Measurements from ENCODE around the gene UGT3A2.
A peak's percentile ranks its signal among the peaks of the same experiment; 100 is the strongest.

Gene UGT3A2

GRCh38 chr5:36066540-36067210 is at the start of gene UGT3A2:
UGT3A2 (minus strand) TSS chr5:36066882; CDS start chr5:36066789, 93 bp downstream.
- no peak for DNase-seq

DNA sequence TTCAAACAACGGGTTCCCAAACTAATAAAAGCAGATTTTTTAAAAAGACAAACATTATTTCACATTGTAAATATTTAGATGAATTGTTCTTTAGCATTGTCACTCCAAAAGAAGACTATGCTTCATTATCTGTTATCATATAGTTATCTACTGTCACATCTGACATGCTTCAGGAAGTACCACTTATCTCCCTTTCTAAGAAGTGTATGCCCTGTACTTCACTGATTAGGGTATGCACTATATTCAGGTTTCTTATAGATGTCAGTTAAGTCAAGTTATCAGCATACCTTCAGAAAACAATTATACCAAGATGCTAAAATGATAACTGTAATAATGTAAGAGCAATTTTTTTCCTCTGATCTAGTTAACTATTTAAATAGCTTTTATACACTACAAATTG is 44.6 kb upstream of the UGT3A2 start:
- DNase-seq = no peak

GRCh38 chr5:36108758-36109460 is 42.2 kb upstream of the UGT3A2 start:
- DNase-seq = no peak

GRCh38 chr5:36105819-36106218 is 39.1 kb upstream of the UGT3A2 start:
- DNase-seq = no peak

DNA sequence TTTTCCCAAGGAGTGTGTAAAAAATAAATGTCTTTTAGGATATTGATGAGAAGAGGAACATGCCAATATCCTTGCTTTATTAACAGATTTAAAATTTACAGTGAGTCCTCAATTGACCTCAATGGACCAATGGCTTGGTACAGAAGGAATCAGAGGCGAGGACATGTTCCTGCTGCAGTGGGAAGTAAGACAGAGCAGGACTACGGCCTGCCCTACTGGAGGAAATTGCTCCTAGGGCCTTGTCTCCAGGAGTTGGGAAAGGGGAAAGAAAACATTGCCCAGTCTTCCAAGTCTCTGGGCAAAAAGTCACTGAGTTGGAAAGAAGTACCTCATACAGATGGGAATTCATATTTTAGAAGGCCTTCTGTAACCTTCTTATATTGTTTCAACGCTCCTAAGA is 33.1 kb upstream of the UGT3A2 start:
- DNase-seq = no peak

DNA sequence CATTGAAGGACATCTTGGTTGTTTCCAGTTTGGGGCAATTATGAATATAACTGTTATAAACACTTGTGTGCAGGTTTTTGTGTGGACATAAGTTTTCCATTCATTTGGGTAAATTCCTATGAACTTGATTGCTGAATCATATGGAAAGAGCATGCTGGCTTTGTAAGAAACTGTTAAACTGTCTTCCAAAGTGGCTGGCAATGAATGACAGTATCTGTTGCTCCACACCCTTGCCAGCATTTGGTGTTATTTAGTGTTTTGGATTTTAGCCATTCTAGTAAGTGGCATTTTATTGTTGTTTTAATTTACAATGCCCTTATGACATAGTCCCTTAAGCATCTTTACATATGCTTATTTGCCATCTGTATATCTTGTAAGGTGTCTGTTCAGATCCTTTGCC is 29.8 kb upstream of the UGT3A2 start:
- no peak for DNase-seq

DNA sequence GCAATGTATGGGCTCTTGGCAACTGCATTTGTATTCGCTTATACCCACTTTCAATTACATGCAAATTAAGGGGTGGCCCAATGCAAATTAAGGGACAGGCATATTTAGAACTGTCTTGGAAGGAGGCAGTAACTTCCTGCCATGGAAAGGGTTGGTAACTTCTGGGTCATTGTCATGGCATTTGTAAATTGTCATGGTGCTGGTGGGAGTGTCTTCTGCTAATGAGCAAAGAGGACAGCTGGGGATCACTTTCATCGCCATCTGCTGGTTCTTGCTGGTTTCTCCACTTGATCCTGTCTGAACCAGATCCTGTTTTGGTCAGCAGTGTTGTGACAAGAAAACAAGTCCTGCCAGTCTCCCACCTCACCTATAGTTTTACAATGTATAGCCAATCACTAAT is 23.3 kb upstream of the UGT3A2 start:
- peak; percentile 70 for DNase-seq

- peak; percentile 41 for DNase-seq
Measured at GRCh38 chr5:36079200-36079781, 12.6 kb upstream of the UGT3A2 start.

DNA sequence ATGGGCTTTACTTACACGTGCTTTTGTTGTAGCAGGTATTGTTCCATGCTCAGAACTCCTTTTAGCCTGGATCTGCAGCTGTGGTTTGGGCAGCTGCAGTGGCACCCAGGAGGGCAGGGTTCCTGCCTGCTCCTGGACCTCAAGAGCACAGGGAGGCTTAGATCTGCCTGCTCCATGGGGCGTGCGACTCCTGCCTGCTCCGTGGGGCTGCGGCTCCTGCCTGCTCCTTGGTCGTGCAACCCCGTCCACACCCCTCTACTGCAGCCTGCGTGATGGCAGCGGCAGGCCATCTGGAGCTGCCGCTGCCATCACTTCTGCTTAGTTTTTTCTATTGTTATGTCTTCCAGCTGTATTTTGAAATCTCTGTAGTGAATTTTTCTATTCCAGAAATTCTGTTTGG is 11.7 kb upstream of the UGT3A2 start:
- no peak for DNase-seq

- peak; percentile 16 for DNase-seq
Measured at GRCh38 chr5:36073595-36074216, 7.0 kb upstream of the UGT3A2 start.

GRCh38 chr5:36070687-36071571 is 4.2 kb upstream of the UGT3A2 start:
- DNase-seq = no peak

DNA sequence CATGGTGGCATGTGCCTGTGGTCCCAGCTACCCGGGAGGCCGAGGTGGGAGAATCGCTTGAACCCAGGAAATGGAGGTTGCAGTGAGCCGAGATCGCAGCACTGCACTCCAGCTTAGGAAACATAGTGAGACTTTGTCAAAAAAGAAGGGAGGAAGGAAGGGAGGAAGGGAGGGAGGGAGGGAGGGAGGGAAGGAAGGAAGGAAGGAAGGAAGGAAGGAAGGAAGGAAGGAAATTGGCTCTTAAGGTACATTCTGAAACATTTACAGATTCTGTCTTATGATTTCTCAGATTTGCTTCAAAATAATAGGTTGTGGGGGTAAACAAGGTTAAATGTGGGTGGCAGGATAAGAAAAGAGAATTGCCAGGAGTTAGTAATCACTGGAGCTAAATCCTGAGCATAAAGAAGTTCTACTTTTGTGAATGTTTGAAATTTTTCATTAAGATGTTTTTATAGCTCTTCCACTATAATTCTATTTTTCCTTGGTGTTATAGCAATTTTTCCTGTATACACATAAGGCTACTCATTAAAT is 2.1 kb upstream of the UGT3A2 start:
- DNase-seq = no peak

DNA sequence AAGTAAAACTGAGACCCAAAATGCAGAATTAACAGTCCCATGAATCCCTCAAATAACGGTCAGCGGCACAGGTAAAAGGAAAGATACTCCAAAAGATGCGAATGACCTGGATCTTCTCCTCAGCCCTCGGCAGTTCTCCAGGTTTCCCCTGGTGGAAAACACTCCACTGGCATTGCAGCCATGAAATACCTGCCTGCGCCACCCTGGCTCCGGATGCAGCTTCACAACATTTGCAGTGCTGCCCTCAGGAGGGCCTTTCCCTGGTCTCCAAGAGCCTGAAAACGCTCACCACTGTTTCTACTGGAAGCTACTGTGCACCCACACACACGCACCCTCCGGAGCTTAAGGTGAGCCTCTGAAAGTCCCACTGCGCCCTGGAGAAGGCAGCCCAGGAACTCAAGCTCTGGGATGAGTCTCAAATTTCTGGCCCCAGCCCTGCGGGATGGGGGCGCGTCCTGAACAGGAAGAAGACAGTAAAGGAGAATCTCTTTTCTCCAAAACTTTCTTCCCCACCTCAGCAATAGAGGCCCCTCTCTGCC is 612 bp downstream of the UGT3A2 start:
- no peak for DNase-seq

GRCh38 chr5:36060420-36060887 is 6.2 kb downstream of the UGT3A2 start:
- peak; percentile 52 for DNase-seq

- no peak for DNase-seq
Measured at GRCh38 chr5:36059571-36060419, 6.9 kb downstream of the UGT3A2 start.

- DNase-seq = no peak
Measured at GRCh38 chr5:36058776-36059175, 7.9 kb downstream of the UGT3A2 start.

DNA sequence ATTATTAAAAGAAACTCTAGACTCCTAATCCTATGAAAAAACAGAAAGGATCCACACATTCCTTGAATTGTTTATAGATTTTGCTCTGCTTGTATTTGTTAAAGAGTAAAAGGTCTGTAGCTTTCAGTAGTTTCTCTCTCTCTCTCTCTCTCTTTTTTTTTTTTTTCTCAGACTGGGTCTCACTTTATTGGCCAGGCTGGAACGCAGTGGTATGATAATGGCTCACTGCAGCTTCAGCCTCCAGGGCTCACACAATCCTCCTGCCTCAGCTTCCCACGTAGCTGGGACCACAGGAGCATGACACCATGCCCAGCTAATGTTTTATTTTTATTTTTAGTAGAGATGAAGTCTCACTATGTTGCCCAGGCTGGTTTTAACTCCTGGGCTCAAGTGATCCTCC is 9.3 kb downstream of the UGT3A2 start:
- DNase-seq = no peak

- peak; percentile 54 for DNase-seq
Measured at GRCh38 chr5:36056422-36056821, 10.3 kb downstream of the UGT3A2 start.

- DNase-seq = no peak
Measured at GRCh38 chr5:36055984-36056383, 10.7 kb downstream of the UGT3A2 start.

- DNase-seq = peak; percentile 94
Measured at GRCh38 chr5:36054647-36055046, 12.0 kb downstream of the UGT3A2 start.

- DNase-seq = no peak
Measured at GRCh38 chr5:36052538-36052937, 14.1 kb downstream of the UGT3A2 start.

Data from MV-4-11 (cell line).